Upper lobe of left lung (tissue), 4 donors: ENCODE results near the gene DTNB.

Experiments used
- CTCF ChIP-seq, 6 experiments: fragments of 450-650 bp in 4 of 6; fragments of 200-600 bp in 2 of 6; sonication (generic) in 2 of 6; IDR thresholded peaks; one replicate each; pipeline ENCODE4 v1.5.1; 2016 to 2019; ENCODE audit warnings: antibody characterized with exemption in 6 of 6
- POLR2A ChIP-seq, 4 donors: fragments of 450-650 bp; IDR thresholded peaks; one replicate each; pipeline ENCODE4 v1.5.1; 2016 to 2017; ENCODE audit warnings: antibody characterized with exemption in 4 of 4, mild to moderate bottlenecking in 2 of 4

- no peak for TF ChIP-seq POLR2A (IDR thresholded peaks at IDR 0.05)
- no peak for TF ChIP-seq CTCF (IDR thresholded peaks at IDR 0.05)
Observed at GRCh38 chr2:25595393-25595792, 78.0 kb downstream of the DTNB start.
